22Rv1 (cell line): ENCODE measurements around the gene PLEKHJ1.

Source experiments
- ZFX ChIP-seq: fragments of 450-650 bp; IDR thresholded peaks from 2 replicates; pipeline ENCODE4 v1.6.1; 2017; ENCODE audit warnings: antibody characterized with exemption, borderline replicate concordance
- TF ChIP-seq, protein P1 (sequence below): fragments of 450-650 bp; IDR thresholded peaks from 2 replicates; pipeline ENCODE4 v1.5.1; 2017; ENCODE audit warnings: mild to moderate bottlenecking

DNA sequence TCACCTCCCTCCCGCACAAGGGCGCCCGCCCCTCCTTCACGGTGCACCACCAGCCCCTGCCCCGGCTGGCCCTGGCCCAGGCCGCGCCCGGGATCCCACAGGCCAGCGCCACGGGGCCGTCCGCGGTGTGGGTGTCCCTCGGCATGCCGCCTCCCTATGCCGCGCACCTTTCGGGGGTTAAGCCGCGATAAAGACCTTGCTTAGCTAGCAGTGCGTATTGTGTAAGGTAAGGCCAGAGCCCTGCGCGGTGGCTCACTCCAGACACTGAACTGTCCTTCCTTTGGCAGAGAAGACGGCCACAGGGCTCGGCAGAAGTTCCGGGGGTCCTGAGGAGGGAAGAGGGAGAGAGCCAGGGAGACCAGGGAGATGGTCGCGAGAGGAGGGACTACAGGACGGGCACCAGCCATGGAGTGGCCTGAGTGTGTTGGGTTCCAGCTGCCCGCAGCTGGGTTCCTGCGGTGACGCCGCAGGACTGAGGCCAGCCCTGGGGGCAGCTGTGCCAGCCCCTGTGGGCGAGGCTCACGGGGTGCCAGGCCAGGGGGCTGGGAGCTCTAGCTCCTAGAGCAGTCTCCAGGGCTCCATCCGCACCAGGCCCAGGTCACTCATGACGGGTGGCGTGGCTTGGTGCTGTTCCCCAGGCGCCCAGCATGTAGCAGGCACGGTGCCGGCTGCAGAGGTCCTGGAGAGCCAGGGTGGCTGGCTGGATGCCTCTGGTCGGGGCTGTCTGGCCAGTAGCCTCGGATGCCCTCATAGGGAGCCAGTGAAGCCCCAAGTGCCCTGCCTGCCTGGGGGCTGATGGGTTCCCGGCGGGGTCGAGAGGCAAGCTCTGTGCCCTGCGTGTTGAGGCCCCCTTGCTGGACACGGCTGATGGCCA, 7.7 kb downstream of the PLEKHJ1 start:
- TF ChIP-seq, protein P1, sequence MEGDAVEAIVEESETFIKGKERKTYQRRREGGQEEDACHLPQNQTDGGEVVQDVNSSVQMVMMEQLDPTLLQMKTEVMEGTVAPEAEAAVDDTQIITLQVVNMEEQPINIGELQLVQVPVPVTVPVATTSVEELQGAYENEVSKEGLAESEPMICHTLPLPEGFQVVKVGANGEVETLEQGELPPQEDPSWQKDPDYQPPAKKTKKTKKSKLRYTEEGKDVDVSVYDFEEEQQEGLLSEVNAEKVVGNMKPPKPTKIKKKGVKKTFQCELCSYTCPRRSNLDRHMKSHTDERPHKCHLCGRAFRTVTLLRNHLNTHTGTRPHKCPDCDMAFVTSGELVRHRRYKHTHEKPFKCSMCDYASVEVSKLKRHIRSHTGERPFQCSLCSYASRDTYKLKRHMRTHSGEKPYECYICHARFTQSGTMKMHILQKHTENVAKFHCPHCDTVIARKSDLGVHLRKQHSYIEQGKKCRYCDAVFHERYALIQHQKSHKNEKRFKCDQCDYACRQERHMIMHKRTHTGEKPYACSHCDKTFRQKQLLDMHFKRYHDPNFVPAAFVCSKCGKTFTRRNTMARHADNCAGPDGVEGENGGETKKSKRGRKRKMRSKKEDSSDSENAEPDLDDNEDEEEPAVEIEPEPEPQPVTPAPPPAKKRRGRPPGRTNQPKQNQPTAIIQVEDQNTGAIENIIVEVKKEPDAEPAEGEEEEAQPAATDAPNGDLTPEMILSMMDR = no peak
- no peak for TF ChIP-seq ZFX
